GM20000 (cell line): Measurements from ENCODE around the gene MKNK1.

Source experiments
- DNase-seq: peaks from one replicate; pipeline ENCODE4 v3.0.0; 2012; ENCODE audit warnings: low spot score
- TF ChIP-seq, protein P1 (sequence below): IDR thresholded peaks from 2 replicates; pipeline ENCODE4 v1.5.1; 2012; ENCODE audit warnings: mild to moderate bottlenecking, control low read depth; ENCODE audit errors: extremely low read depth, missing control alignments

The MKNK1 gene

DNA sequence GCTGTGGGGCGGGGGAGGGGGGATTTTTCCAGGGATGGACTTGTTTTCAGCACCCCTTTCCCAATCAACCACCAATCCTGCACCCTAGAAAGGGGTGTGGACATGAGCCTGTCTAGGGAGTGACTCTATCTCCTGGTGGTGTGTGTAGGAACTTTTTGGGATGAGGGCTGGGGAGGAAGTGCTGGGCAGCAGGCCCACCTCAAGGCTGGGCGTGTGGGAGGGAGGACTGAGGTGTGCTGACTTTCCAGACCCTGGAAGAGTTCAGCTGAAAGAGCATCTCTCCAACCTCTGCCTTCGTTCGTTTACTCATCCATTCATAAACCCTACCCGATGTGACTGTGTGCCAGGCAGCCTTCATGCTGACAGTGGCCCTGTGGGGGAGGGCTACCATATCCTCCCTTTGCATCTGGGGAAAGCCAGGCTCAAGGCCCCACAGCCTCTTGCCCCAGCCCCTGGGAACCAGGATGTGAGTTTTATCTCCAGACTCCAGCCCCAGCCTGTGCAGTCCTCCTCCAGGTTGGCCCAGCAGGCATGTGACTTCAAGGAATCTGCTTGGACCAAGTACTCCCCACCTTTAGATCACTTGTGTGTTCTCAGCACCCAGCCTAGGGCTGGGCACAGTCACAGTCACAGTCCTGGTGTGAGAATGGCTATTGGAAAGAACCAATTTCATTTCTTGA is 59.4 kb downstream of the MKNK1 start:
- no peak for DNase-seq
- TF ChIP-seq, protein P1, sequence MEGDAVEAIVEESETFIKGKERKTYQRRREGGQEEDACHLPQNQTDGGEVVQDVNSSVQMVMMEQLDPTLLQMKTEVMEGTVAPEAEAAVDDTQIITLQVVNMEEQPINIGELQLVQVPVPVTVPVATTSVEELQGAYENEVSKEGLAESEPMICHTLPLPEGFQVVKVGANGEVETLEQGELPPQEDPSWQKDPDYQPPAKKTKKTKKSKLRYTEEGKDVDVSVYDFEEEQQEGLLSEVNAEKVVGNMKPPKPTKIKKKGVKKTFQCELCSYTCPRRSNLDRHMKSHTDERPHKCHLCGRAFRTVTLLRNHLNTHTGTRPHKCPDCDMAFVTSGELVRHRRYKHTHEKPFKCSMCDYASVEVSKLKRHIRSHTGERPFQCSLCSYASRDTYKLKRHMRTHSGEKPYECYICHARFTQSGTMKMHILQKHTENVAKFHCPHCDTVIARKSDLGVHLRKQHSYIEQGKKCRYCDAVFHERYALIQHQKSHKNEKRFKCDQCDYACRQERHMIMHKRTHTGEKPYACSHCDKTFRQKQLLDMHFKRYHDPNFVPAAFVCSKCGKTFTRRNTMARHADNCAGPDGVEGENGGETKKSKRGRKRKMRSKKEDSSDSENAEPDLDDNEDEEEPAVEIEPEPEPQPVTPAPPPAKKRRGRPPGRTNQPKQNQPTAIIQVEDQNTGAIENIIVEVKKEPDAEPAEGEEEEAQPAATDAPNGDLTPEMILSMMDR = no peak

DNA sequence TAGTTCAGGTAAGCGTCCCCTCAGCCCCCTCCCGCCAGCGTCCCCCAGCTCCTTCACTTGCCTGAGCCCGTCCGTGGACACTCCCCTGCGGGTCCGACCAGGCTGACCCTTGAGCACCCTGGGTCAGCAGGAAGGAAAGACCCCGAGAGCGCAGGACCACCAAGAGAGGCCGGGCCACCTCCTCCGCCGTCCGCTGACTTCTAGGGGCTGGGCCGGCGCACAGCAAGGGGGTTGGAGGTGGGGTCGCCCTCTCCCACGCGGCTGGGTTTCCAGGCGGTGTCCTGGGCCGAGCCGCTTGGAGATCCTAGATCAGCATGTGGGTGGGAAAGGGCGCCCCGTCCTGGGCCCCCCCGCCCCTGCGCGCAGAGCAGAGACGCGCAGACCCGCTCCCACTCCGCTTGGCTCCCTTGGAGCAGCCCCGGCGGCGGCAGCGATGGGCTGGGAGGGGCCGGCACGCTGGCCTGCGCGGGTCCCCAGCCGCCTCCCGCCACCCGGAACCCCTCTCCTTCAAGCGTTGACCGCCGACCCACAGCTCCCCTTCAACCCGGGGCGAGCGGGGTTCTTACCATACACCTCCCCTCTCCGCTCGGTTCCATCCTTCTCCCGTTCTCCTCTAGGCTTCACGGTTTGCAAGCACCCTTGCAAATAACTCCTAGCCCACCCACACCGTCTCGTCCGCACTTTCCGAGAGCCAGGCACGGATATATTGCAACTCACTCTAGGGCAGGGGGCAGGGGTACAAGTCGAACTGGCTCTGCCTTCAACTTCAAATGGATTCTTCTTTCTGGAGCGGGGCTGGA is 60.1 kb downstream of the MKNK1 start:
- DNase-seq = no peak
- TF ChIP-seq, protein P1 = no peak

DNA sequence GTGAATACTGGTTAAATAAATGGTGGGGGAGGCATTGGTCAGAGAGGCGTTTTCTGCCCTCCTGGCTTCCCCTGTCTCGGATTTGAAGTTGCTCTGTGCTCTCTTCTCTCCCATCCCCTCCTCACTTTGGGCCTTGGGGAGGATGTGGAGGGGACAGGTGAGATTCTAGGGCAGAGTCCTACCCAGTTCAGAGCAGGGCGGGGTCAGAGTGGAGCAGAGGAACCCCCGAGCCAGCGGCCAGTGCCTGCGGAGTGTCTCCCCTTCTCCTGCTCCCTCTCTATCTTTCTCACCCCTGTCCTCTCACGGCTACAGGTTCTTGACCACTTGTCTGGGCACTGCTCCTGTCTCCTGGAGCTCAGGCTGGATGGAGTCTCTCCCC is 60.7 kb downstream of the MKNK1 start:
- DNase-seq = no peak
- TF ChIP-seq, protein P1 = no peak

DNA sequence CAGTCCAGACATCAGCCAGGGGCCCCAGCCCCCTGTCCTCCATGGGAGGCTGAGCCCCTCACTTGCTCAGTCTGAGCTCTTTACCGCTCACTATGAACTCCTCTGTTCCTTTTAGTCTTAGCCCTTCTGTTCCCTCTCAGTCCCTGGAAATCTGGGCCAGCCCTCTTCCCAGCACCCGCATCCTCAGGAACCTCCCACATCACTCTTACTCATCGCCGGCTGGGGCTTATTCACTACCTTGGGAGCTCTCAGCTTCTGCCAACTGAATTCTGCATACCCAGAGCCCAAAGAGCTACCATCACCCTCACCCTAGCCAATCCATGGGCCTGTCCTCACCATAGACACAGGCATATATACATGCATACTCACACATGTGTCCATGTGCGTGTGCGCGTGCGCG is 64.1 kb downstream of the MKNK1 start:
- TF ChIP-seq, protein P1 = no peak
- DNase-seq = no peak

DNA sequence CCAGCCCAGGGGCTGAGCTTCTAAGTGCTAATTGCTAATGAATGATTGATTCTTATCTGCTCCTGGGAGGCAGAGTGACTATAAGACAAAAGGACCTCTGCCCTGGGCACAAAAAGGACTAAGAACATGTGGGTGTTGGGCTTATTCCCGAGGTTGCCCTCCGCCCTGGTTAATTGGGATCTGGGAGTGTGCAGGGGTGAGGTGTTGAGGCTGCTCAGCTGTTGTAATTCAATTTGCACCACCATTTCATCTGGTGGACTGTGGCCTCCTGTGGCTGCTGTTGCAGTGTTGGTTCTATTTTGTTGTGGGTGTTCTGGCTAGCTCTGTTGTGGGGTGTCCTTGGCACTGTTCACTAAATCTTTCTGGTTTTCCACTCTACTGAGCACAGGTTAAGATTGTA is 65.9 kb downstream of the MKNK1 start:
- no peak for DNase-seq
- TF ChIP-seq, protein P1 = no peak

DNA sequence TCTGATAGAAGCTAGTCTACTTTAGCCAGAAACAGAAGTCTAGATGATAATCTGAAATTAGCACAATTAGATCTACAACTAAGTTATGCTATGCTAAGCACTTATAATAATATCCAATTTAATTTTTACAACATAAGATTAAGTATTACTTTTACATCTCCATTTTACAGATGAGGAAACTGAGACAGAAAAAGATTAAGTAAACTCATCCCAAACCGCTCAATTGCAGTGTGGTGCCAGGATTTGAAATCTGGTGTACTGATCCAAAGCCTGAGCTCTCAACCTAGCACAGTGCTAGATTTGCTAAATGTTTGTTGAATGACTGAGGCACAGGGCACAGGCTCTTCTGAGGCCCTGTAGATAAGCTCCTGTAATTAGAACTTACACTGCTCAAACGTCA is 66.4 kb downstream of the MKNK1 start:
- TF ChIP-seq, protein P1 = no peak

DNA sequence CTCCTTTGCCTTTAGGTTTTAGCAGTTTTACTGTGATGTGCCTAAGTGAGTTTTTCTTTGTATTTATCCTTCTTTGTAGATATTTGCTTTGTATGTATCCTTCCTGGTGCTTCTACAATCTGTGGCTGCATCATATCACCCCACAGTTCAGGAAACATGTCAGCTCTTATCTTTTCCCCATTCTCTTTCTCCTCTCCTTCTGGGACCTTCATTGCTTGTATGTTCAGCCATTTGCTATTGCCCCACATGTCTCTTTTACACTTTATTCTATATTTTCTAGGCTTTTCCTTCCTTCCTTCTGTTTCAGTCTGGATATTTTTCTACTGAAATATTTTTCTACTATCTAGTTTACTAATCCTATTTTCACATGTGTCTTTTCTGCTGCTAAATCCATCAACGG is 67.5 kb downstream of the MKNK1 start:
- TF ChIP-seq, protein P1 = no peak
- DNase-seq = no peak

More for the DNA sequence above, 66.4 kb downstream of the MKNK1 start:
- DNase-seq = no peak
